GM23338 (cell line): ENCODE data around the gene MAST3. TPM values are rescaled to one million over a fixed set of nuclear protein-coding genes. Genes with fewer than 3 reads are reported as not detected.

ENCODE experiments used
- ATAC-seq: fragments of 200-7000 bp; cut with Tn5 transposase; 3 replicates; pipeline ENCODE4 v1.9.1; 2020
- DNase-seq: peaks from one replicate; pipeline ENCODE4 v3.0.0-alpha.2; 2015; ENCODE audit warnings: low spot score
- H2AFZ ChIP-seq: fragments of 200-600 bp; sonication (generic); 2 replicates; pipeline ENCODE4 v1.8.0; 2016; ENCODE audit warnings: antibody characterized with exemption, mild to moderate bottlenecking, moderate library complexity
- H3F3A ChIP-seq: fragments of 200-600 bp; sonication (generic); replicated peaks from 2 replicates; pipeline ENCODE4 v1.8.0; 2017; ENCODE audit warnings: antibody characterized with exemption, mixed run types, low read depth
- H3K27ac ChIP-seq: fragments of 200-600 bp; sonication (generic); 2 replicates; pipeline ENCODE4 v1.6.1; 2016; ENCODE audit warnings: low read depth
- H3K27me3 ChIP-seq: fragments of 200-600 bp; sonication (generic); 2 replicates; pipeline ENCODE4 v1.8.0; 2016; ENCODE audit warnings: mild to moderate bottlenecking, mixed run types, moderate library complexity; ENCODE audit not compliant: insufficient read depth
- H3K36me3 ChIP-seq: fragments of 200-600 bp; sonication (generic); 2 replicates; pipeline ENCODE4 v1.8.0; 2016; ENCODE audit warnings: mild to moderate bottlenecking; ENCODE audit not compliant: insufficient read depth
- H3K4me1 ChIP-seq: fragments of 200-600 bp; sonication (generic); 2 replicates; pipeline ENCODE4 v1.8.0; 2016; ENCODE audit warnings: mild to moderate bottlenecking, moderate library complexity; ENCODE audit not compliant: insufficient read depth
- H3K4me2 ChIP-seq: fragments of 200-600 bp; sonication (generic); 2 replicates; pipeline ENCODE4 v1.7.1; 2017; ENCODE audit warnings: mixed run types
- H3K4me3 ChIP-seq: fragments of 200-600 bp; sonication (generic); 2 replicates; pipeline ENCODE4 v1.6.1; 2016; ENCODE audit warnings: mixed run types
- H3K79me2 ChIP-seq: fragments of 200-600 bp; sonication (generic); replicated peaks from 2 replicates; pipeline ENCODE4 v1.8.0; 2017; ENCODE audit warnings: mild to moderate bottlenecking; ENCODE audit not compliant: insufficient read depth
- H3K9me2 ChIP-seq: fragments of 200-600 bp; sonication (generic); 2 replicates; pipeline ENCODE4 v1.8.0; 2017; ENCODE audit not compliant: insufficient read depth
- H4K20me1 ChIP-seq: fragments of 200-600 bp; sonication (generic); replicated peaks from 2 replicates; pipeline ENCODE4 v1.8.0; 2017; ENCODE audit warnings: mild to moderate bottlenecking; ENCODE audit not compliant: insufficient read depth
- H3K27ac Mint-ChIP-seq: 2 replicates; pipeline ENCODE4 v1.8.0; 2020; ENCODE audit warnings: inconsistent platforms, mild to moderate bottlenecking, moderate library complexity, mixed read lengths
- H3K27me3 Mint-ChIP-seq: 3 replicates; pipeline ENCODE4 v1.8.0; 2022; ENCODE audit warnings: low read depth, mild to moderate bottlenecking, moderate library complexity, mixed read lengths, inconsistent platforms; ENCODE audit not compliant: insufficient read depth, poor library complexity
- H3K36me3 Mint-ChIP-seq: 3 replicates; pipeline ENCODE4 v1.8.0; 2021; ENCODE audit warnings: low read depth, mild to moderate bottlenecking, inconsistent platforms, moderate library complexity, mixed read lengths
- H3K4me1 Mint-ChIP-seq: 3 replicates; pipeline ENCODE4 v1.8.0; 2020; ENCODE audit warnings: mild to moderate bottlenecking, inconsistent platforms, mixed read lengths
- H3K4me3 Mint-ChIP-seq: 3 replicates; pipeline ENCODE4 v1.8.0; 2021; ENCODE audit warnings: moderate library complexity, mild to moderate bottlenecking, inconsistent platforms, mixed read lengths
- H3K9me3 Mint-ChIP-seq: 3 replicates; pipeline ENCODE4 v1.8.0; 2020; ENCODE audit warnings: moderate library complexity, mild to moderate bottlenecking, inconsistent platforms, mixed read lengths
- CREB1 ChIP-seq: fragments of 250-450 bp; sonication (Bioruptor Pico); IDR thresholded peaks from 2 replicates; pipeline ENCODE4 v1.5.0; 2020; ENCODE audit warnings: low read depth, mild to moderate bottlenecking, moderate library complexity
- ETS1 ChIP-seq: IDR thresholded peaks from 2 replicates; pipeline ENCODE4 v1.6.1; 2016; ENCODE audit warnings: antibody characterized with exemption
- EZH2 ChIP-seq: fragments of 200-600 bp; sonication (generic); IDR thresholded peaks from one replicate; pipeline ENCODE4 v1.8.0; 2017; ENCODE audit warnings: antibody characterized with exemption, mild to moderate bottlenecking, low read depth; ENCODE audit not compliant: unreplicated experiment
- EZH2phosphoT487 ChIP-seq: fragments of 200-600 bp; sonication (generic); IDR thresholded peaks from one replicate; pipeline ENCODE4 v1.8.1; 2018; ENCODE audit warnings: antibody characterized with exemption; ENCODE audit not compliant: unreplicated experiment
- JUNB ChIP-seq: IDR thresholded peaks from one replicate; pipeline ENCODE4 v1.6.1; 2016; ENCODE audit warnings: antibody characterized with exemption; ENCODE audit not compliant: unreplicated experiment
- NANOG ChIP-seq: IDR thresholded peaks from 2 replicates; pipeline ENCODE4 v1.6.1; 2016; ENCODE audit warnings: antibody characterized with exemption, borderline replicate concordance
- POLR2AphosphoS5 ChIP-seq: IDR thresholded peaks from 2 replicates; pipeline ENCODE4 v1.6.1; 2016; ENCODE audit warnings: antibody characterized with exemption, low read depth
- REST ChIP-seq: IDR thresholded peaks from one replicate; pipeline ENCODE4 v1.6.1; 2018; ENCODE audit warnings: antibody characterized with exemption; ENCODE audit not compliant: unreplicated experiment
- STAT1 ChIP-seq: IDR thresholded peaks from one replicate; pipeline ENCODE4 v1.6.1; 2016; ENCODE audit warnings: antibody characterized with exemption; ENCODE audit not compliant: unreplicated experiment
- ZNF114 ChIP-seq: fragments of 250-450 bp; sonication (Bioruptor Pico); IDR thresholded peaks from 2 replicates; pipeline ENCODE4 v1.5.0; 2020; ENCODE audit warnings: mild to moderate bottlenecking, moderate library complexity
- ZNF331 ChIP-seq: fragments of 250-450 bp; sonication (Bioruptor Pico); IDR thresholded peaks from 2 replicates; pipeline ENCODE4 v1.5.0; 2020; ENCODE audit warnings: low read depth, mild to moderate bottlenecking, moderate library complexity
- ZNF462 ChIP-seq: fragments of 250-450 bp; sonication (Bioruptor Pico); IDR thresholded peaks from 2 replicates; pipeline ENCODE4 v1.5.0; 2020; ENCODE audit warnings: mild to moderate bottlenecking, moderate library complexity
- polyA plus RNA-seq: library from polyadenylated mRNA; unstranded; fragments of >200 nt; fragmentation: Nextera tagmentation; extraction: Ambion mirVana; gene quantifications from 2 replicates; pipeline ENCODE4 v1.2.1, GENCODE V29; 2016
- total RNA-seq: library from RNA; depleted of rRNA; stranded (reverse); fragments of >200 nt; shearing (Covaris generic); gene quantifications from 2 replicates; pipeline ENCODE4 v1.2.3, GENCODE V29; 2014

Gene MAST3
- total and polyA plus RNA-seq, 2 experiments from 2014 or later, result 5.6 to 8.8 TPM

- no peak for TF ChIP-seq REST
Measured at GRCh38 chr19:18130523-18131242, 33.1 kb downstream of the MAST3 start (continued).

GRCh38 chr19:18131841-18132596, 34.4 kb downstream of the MAST3 start:
- H3K9me3 Mint-ChIP-seq, result peaks cover 3% of the 10 kb centered on the region; the same call in 1 of the 3 replicates
- no peak overlapping the region for H3K27ac Mint-ChIP-seq
- DNase-seq (peak; percentile 74), ATAC-seq (peak; percentile 96)
- Histone ChIP-seq H2AFZ (no peak overlapping the region), H3K27me3 (no peaks in the 10 kb centered on the region), H3K4me3 (no peak overlapping the region), H3F3A (no peaks in the 10 kb centered on the region), H3K79me2 (no peaks in the 10 kb centered on the region), H3K4me1 (no peaks in the 10 kb centered on the region), H3K9me2 (no peaks in the 10 kb centered on the region), H3K36me3 (no peaks in the 10 kb centered on the region; the same call in 1 of the 2 replicates), H3K4me2 (no peak overlapping the region), H3K27ac (no peak overlapping the region), H4K20me1 (peaks cover 11% of the 10 kb centered on the region; the same call in 1 of the 2 replicates)
- peaks cover 8% of the 10 kb centered on the region for H3K27me3 Mint-ChIP-seq
- H3K4me3 Mint-ChIP-seq, result no peak overlapping the region
- peaks cover 23% of the 10 kb centered on the region for H3K36me3 Mint-ChIP-seq
- no peaks in the 10 kb centered on the region for H3K4me1 Mint-ChIP-seq
- TF ChIP-seq ETS1 (no peak), ZNF331 (no peak), JUNB (no peak), STAT1 (no peak), ZNF462 (CRISPR knock-in tag) (no peak), CREB1 (CRISPR knock-in tag) (no peak), NANOG (no peak), ZNF114 (CRISPR knock-in tag) (no peak), EZH2 (no peak), POLR2AphosphoS5 (no peak), EZH2phosphoT487 (no peak)
